ENCODE measurements around the gene ITPR2. TPM values are rescaled to one million over a fixed set of nuclear protein-coding genes. Genes with fewer than 3 reads are reported as not detected.

Gene ITPR2
- total and polyA plus RNA-seq, 2 of the 8 experiments (the other 6 are each of a cell fraction or from before 2014, with no cell fraction given): 4.1 to 48.3 TPM

GRCh38 chr12:26795910-26796309 is 37.1 kb downstream of the ITPR2 start:
- H4K5ac ChIP-seq (ENCODE audit: insufficient read length, low read depth, low read length): no peak overlapping the region
- DNase-seq (ENCODE audit: low read depth in 1 of 2, low spot score in 2 of 2) (no peak), FAIRE-seq (no peak)
- CTCF ChIA-PET (ENCODE audit: partially characterized antibody): no interaction called here
- no peak overlapping the region for H4K8ac ChIP-seq (ENCODE audit: extremely low read depth, insufficient read depth, low read length)
- no CpG with 5 or more reads among the region's 3 CpGs for WGBS, 2 experiments (ENCODE audit: extremely low coverage in 1 of 2, insufficient coverage in 1 of 2, insufficient read length in 1 of 2, insufficient replicate concordance in 2 of 2, low coverage in 1 of 2, low lambda C conversion rate in 2 of 2, missing lambda C conversion rate in 1 of 2)
- H2BK12ac ChIP-seq (ENCODE audit: low read depth, low read length): no peak overlapping the region
- H2BK15ac ChIP-seq (ENCODE audit: low read length): no peak overlapping the region
- no peak for TF ChIP-seq CHD2 (IDR thresholded peaks at IDR 0.05; ENCODE audit: low read length)
- TF ChIP-seq CHD1 (IDR thresholded peaks at IDR 0.05; ENCODE audit: low read depth, low read length): no peak
- no peak for TF ChIP-seq POLR2A (IDR thresholded peaks at IDR 0.05; ENCODE audit: control extremely low read depth in 1 of 2, low read depth in 2 of 2, low read length in 2 of 2)
- TF ChIP-seq CREB1 (IDR thresholded peaks at IDR 0.05): no peak
- no peak for TF ChIP-seq PHF8 (conservative IDR thresholded peaks at IDR 0.05; ENCODE audit: low read depth, low read length)
- no peak for TF ChIP-seq CBX5 (IDR thresholded peaks at IDR 0.05; ENCODE audit: low read depth, low read length)
- no peak for TF ChIP-seq JUND (IDR thresholded peaks at IDR 0.05; ENCODE audit: low read length)
- TF ChIP-seq CEBPB (IDR thresholded peaks at IDR 0.05; ENCODE audit: low read depth, low read length): no peak
- TF ChIP-seq GTF2F1 (IDR thresholded peaks at IDR 0.05; ENCODE audit: borderline replicate concordance, low read depth, low read length): no peak
- TF ChIP-seq, protein P1, sequence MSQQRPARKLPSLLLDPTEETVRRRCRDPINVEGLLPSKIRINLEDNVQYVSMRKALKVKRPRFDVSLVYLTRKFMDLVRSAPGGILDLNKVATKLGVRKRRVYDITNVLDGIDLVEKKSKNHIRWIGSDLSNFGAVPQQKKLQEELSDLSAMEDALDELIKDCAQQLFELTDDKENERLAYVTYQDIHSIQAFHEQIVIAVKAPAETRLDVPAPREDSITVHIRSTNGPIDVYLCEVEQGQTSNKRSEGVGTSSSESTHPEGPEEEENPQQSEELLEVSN (IDR thresholded peaks at IDR 0.05): no peak
- no peak overlapping the region for H3K14ac ChIP-seq (ENCODE audit: insufficient read length)
- H3K9me3 ChIP-seq (ENCODE audit: insufficient read depth in 2 of 2, low read depth in 1 of 2, low read length in 1 of 2): no peaks in the 10 kb centered on the region
- no peak overlapping the region for H3K4ac ChIP-seq (replicated peaks; ENCODE audit: insufficient read length, low read depth, low read length)
- no peaks in the 10 kb centered on the region for H3K23me2 ChIP-seq (ENCODE audit: low read depth, low read length)
- H2BK20ac ChIP-seq (ENCODE audit: low read length): no peak overlapping the region
- H3K27ac ChIP-seq (ENCODE audit: low read depth, low read length): no peak overlapping the region
- H3K4me1 ChIP-seq (replicated peaks in 1 of 4; ENCODE audit: control insufficient read depth in 3 of 4, insufficient read depth in 4 of 4, low read length in 3 of 4): no peaks in the 10 kb centered on the region
- no peaks in the 10 kb centered on the region for H4K20me1 ChIP-seq (replicated peaks in 1 of 2; ENCODE audit: control insufficient read depth in 1 of 2, insufficient read depth in 2 of 2, low read length in 2 of 2)
- H3K18ac ChIP-seq (ENCODE audit: extremely low read depth, low read length): no peak overlapping the region
- H3K9ac ChIP-seq (replicated peaks in 1 of 4; ENCODE audit: extremely low read depth in 1 of 4, low read depth in 3 of 4, low read length in 3 of 4): no peak overlapping the region
- H3K27me3 ChIP-seq (replicated peaks in 1 of 4; ENCODE audit: control insufficient read depth in 3 of 4, extremely low read depth in 1 of 4, insufficient read depth in 3 of 4, low read length in 3 of 4): no peaks in the 10 kb centered on the region
- H3K36me3 ChIP-seq (ENCODE audit: control insufficient read depth in 2 of 4, insufficient read depth in 4 of 4, low read length in 3 of 4): no peaks in the 10 kb centered on the region
- peaks cover 0 to 11% of the 10 kb centered on the region in 2 experiments; a peak in 2 of 4 replicates for H3K79me2 ChIP-seq (ENCODE audit: control insufficient read depth in 1 of 2, insufficient read depth in 2 of 2, low read length in 2 of 2)
- H2AFZ ChIP-seq (ENCODE audit: low read length): no peak overlapping the region
- no peak overlapping the region for H4K91ac ChIP-seq (replicated peaks; ENCODE audit: insufficient read length, low read length)
- no peak overlapping the region for H3K23ac ChIP-seq (ENCODE audit: insufficient read length)
- H2BK120ac ChIP-seq (replicated peaks; ENCODE audit: low read depth, low read length): no peak overlapping the region
- no peak overlapping the region for H2BK5ac ChIP-seq (ENCODE audit: low read depth, low read length)
- H3K56ac ChIP-seq (replicated peaks; ENCODE audit: insufficient read length, low read depth, low read length): no peak overlapping the region
- no peaks in the 10 kb centered on the region; the same call in 1 of the 2 replicates for H3K79me1 ChIP-seq (ENCODE audit: low read depth, low read length)
- H3K4me2 ChIP-seq (ENCODE audit: insufficient read depth in 1 of 2, low read depth in 2 of 2, low read length in 2 of 2): no peak overlapping the region
- POLR2A ChIA-PET (ENCODE audit: partially characterized antibody): interaction anchor here (1.0 kb wide), 1 partner anchor 28 kb away, joined by 3 read pairs; no protein-coding TSS in a partner anchor
- no peak overlapping the region for H2AK5ac ChIP-seq (ENCODE audit: low read depth, low read length)
- H3K4me3 ChIP-seq (ENCODE audit: extremely low read depth in 1 of 4, insufficient read depth in 2 of 4, low read depth in 3 of 4, low read length in 4 of 4): no peak overlapping the region
